Measurements from ENCODE around the gene DTNBP1. TPM values are rescaled to one million over a fixed set of nuclear protein-coding genes. Genes with fewer than 3 reads are reported as not detected.
A peak's percentile ranks its signal among the peaks of the same experiment; 100 is the strongest.
"Not testable (repeated sequence)": the region's sequence is repeated elsewhere in the genome, so short reads cannot be mapped to it uniquely, and the experiment has no call there.

Gene DTNBP1
- total and polyA plus RNA-seq, 9 donors: 8.4 to 23.6 (median 18.2) TPM

DNA sequence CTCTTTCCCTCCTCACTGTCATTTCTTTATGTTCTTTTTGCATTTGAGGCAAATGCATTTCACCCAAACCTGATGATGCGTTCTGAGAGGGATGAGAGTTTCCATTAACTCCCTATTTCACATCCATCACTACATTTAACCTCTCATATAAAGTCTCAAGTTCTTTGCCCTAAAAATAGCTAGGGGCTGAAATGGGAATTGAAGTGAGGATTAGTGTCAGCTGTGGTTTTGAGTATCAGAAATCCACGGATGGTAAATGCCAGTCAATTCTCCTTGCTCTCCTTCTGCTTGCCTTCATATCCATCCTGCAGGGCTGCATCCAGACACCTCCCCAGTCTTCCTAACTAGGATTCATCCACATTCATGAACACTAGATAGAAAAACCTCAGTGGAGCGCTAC, 10.0 kb upstream of the DTNBP1 start:
- Histone ChIP-seq H3K27ac (ENCODE audit: low read length) (no peak overlapping the region), H3K36me3 (ENCODE audit: control insufficient read depth, insufficient read depth, low read length) (no peaks in the 10 kb centered on the region), H3K4me3 (ENCODE audit: low read length) (no peak overlapping the region), H3K4me1 (ENCODE audit: control insufficient read depth, insufficient read depth, low read length) (peaks cover 23% of the 10 kb centered on the region), H3K9me3 (replicated peaks; ENCODE audit: control insufficient read depth, low read depth, low read length) (no peaks in the 10 kb centered on the region), H3K27me3 (ENCODE audit: control insufficient read depth, insufficient read depth, low read length) (peaks cover 6% of the 10 kb centered on the region)
- WGBS (ENCODE audit: insufficient coverage): no CpG with 5 or more reads among the region's 3 CpGs
- DNase-seq: peak; percentile 24

DNA sequence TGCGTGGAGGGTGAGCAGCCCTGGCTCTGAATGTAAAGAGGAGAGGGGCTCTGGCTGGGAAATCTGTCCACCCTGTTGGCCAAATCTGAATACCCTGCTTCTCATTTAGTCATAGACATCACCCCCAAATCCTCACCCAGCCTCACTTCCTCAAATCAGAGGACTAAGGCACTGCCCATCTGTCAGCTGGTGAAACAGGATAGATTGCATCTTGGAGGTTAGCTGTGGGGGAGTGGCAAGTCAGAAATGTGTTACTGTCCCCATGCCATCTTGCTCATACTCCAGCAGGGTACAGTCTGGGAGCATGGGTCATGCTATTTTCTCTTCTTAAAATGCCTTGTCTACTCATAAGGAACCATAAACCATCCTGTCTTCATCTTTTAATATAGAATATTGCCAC, 9.5 kb upstream of the DTNBP1 start:
- peaks cover 6% of the 10 kb centered on the region for H3K27me3 ChIP-seq (ENCODE audit: control insufficient read depth, insufficient read depth, low read length)
- H3K27ac ChIP-seq (ENCODE audit: low read length): no peak overlapping the region
- no peaks in the 10 kb centered on the region for H3K9me3 ChIP-seq (replicated peaks; ENCODE audit: control insufficient read depth, low read depth, low read length)
- no peaks in the 10 kb centered on the region for H3K36me3 ChIP-seq (ENCODE audit: control insufficient read depth, insufficient read depth, low read length)
- peak; percentile 27 for DNase-seq
- H3K4me1 ChIP-seq (ENCODE audit: control insufficient read depth, insufficient read depth, low read length): peaks cover 23% of the 10 kb centered on the region
- no peak overlapping the region for H3K4me3 ChIP-seq (ENCODE audit: low read length)
- no CpG with 5 or more reads among the region's 1 CpG for WGBS (ENCODE audit: insufficient coverage)

DNA sequence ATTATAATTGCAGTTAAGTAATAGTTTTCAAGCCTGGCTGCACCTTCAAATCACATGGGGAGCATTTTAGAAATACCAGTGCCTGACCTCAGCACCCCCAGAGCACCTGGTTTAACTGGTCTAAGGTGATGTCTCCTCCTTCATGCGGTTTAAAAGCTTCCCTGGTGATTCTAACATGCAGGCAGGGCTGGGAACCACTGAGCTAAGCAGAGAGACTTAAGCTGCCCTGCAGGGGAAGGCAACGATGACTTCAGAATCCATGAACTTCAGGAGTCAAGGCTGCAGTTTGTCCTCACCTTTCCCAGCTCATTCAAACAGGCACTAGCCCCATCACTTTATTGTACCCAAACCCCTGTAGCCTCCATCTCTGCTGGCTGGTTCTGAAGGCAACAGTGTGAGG, 6.1 kb upstream of the DTNBP1 start:
- WGBS (ENCODE audit: insufficient coverage): 52% methylated on average over 2 of the region's 2 CpGs
- no peak overlapping the region for H3K27ac ChIP-seq (ENCODE audit: low read length)
- H3K4me1 ChIP-seq (ENCODE audit: control insufficient read depth, insufficient read depth, low read length): peaks cover 11% of the 10 kb centered on the region
- H3K9me3 ChIP-seq (replicated peaks; ENCODE audit: control insufficient read depth, low read depth, low read length): no peaks in the 10 kb centered on the region
- H3K27me3 ChIP-seq (ENCODE audit: control insufficient read depth, insufficient read depth, low read length): peaks cover 6% of the 10 kb centered on the region
- no peak for DNase-seq
- H3K36me3 ChIP-seq (ENCODE audit: control insufficient read depth, insufficient read depth, low read length): no peaks in the 10 kb centered on the region
- no peak overlapping the region for H3K4me3 ChIP-seq (ENCODE audit: low read length)

DNA sequence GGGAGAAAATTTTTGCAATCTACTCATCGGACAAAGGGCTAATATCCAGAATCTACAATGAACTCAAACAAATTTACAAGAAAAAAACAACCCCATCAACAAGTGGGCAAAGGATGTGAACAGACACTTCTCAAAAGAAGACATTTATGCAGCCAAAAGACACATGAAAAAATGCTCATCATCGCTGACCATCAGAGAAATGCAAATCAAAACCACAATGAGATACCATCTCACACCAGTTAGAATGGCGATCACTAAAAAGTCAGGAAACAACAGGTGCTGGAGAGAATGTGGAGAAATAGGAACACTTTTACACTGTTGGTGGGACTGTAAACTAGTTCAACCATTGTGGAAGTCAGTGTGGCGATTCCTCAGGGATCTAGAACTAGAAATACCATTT, 4.1 kb upstream of the DTNBP1 start:
- not testable (repeated sequence) for H3K36me3 ChIP-seq (ENCODE audit: control insufficient read depth, insufficient read depth, low read length); H3K4me3 ChIP-seq (ENCODE audit: low read length); DNase-seq; H3K9me3 ChIP-seq (replicated peaks; ENCODE audit: control insufficient read depth, low read depth, low read length); H3K27ac ChIP-seq (ENCODE audit: low read length); H3K27me3 ChIP-seq (ENCODE audit: control insufficient read depth, insufficient read depth, low read length); H3K4me1 ChIP-seq (ENCODE audit: control insufficient read depth, insufficient read depth, low read length)
- WGBS (ENCODE audit: insufficient coverage): no CpG with 5 or more reads among the region's 4 CpGs

DNA sequence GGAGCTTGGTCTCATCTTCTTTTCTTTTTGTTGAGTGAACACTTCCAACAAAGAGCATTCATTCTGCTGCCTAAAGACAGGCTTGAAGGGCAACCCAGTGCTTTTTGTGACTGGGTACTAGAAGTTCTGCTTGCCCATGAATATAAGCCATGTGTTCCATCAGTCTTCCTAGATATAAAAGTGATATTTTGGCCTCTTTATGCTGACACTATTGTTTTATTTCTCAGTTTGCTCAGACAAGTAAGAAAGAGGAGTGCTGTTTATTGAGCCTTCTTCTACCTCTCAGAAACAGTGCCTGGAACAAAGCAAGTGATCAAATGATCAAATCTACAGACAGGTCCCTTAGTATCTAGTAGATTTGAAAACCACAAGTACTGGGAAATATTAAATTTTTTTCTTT, 2.4 kb upstream of the DTNBP1 start:
- H3K4me3 ChIP-seq (ENCODE audit: low read length): no peak overlapping the region
- H3K4me1 ChIP-seq (ENCODE audit: control insufficient read depth, insufficient read depth, low read length): peaks cover 9% of the 10 kb centered on the region
- H3K27me3 ChIP-seq (ENCODE audit: control insufficient read depth, insufficient read depth, low read length): peaks cover 5% of the 10 kb centered on the region
- DNase-seq: no peak
- H3K27ac ChIP-seq (ENCODE audit: low read length): no peak overlapping the region
- H3K36me3 ChIP-seq (ENCODE audit: control insufficient read depth, insufficient read depth, low read length): no peaks in the 10 kb centered on the region
- H3K9me3 ChIP-seq (replicated peaks; ENCODE audit: control insufficient read depth, low read depth, low read length): no peaks in the 10 kb centered on the region

DNA sequence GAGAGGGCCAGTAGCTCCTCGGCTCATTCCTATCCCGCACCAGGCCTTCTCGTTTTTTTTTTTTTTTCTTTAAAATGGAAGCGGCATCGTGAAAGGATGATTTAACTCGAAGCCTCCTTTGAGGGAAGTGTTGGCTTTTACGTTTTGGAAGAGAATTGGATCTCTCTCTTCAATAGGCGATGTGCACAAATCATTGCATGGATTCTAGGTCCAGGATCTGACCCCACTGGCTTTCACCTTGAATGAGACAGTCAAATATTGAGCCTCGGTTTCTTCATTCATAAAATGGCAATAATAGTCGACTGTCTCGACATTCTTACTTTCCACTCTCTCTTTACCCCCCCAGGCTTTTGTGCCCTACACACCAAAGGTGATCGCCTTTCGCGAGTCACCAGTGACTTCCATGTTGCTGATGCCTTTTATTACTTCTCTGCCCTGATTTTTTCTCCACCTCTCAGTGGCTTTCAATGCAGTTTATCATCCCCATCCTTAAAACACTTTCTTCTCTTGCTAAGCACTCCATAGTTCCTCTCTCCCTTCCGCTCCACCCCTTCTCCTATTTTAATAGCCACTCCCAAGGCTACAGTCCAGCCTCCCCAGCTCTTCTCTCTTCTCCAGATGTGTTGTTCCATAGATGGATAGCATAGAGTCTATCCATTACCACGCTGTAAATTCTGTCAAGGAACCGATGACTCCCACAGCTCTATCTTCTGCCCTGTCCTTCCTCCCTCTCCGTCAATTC, 473 bp upstream of the DTNBP1 start:
- no peak overlapping the region for H3K27ac ChIP-seq (ENCODE audit: low read length)
- 55% methylated on average over 15 of the region's 18 CpGs for WGBS (ENCODE audit: insufficient coverage)

DNA sequence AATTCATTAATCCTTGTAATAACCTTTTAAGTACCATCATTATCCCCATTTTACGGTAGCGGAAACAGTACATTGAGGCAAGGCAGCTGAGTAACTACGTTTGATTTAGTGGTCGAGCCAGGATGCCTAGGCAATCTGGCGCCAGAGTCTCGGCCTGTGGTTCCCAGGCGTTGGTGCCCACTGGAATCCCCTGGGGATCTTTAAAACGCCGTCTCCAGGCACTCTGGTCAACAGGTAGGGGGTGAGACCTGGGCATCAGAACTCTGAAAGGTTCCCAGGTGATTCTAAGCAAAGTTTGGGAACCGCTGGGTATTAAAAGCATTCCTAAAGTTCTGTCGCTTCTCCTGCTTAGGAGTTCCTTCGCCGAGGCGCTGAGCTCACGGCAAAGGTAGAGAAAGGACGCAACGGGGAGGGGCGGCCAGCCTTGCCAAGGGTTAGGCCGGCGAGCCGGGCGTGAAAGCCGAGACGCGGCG, 939 bp downstream of the DTNBP1 start:
- H3K4me1 ChIP-seq (ENCODE audit: control insufficient read depth, insufficient read depth, low read length): peaks cover 9% of the 10 kb centered on the region
- no peak for DNase-seq
- no peaks in the 10 kb centered on the region for H3K27me3 ChIP-seq (ENCODE audit: control insufficient read depth, insufficient read depth, low read length)
- peak overlapping the region; percentile 82 for H3K27ac ChIP-seq (ENCODE audit: low read length)
- H3K9me3 ChIP-seq (replicated peaks; ENCODE audit: control insufficient read depth, low read depth, low read length): no peaks in the 10 kb centered on the region
- WGBS (ENCODE audit: insufficient coverage): 6% methylated on average over 24 of the region's 26 CpGs
- peak overlapping the region; percentile 92 for H3K4me3 ChIP-seq (ENCODE audit: low read length)
- H3K36me3 ChIP-seq (ENCODE audit: control insufficient read depth, insufficient read depth, low read length): no peaks in the 10 kb centered on the region

More for the DNA sequence above, 473 bp upstream of the DTNBP1 start:
- Histone ChIP-seq H3K4me3 (ENCODE audit: low read length) (peak overlapping the region; percentile 92), H3K27me3 (ENCODE audit: control insufficient read depth, insufficient read depth, low read length) (no peaks in the 10 kb centered on the region), H3K9me3 (replicated peaks; ENCODE audit: control insufficient read depth, low read depth, low read length) (no peaks in the 10 kb centered on the region), H3K36me3 (ENCODE audit: control insufficient read depth, insufficient read depth, low read length) (no peaks in the 10 kb centered on the region), H3K4me1 (ENCODE audit: control insufficient read depth, insufficient read depth, low read length) (peaks cover 9% of the 10 kb centered on the region)
- no peak for DNase-seq

DNA sequence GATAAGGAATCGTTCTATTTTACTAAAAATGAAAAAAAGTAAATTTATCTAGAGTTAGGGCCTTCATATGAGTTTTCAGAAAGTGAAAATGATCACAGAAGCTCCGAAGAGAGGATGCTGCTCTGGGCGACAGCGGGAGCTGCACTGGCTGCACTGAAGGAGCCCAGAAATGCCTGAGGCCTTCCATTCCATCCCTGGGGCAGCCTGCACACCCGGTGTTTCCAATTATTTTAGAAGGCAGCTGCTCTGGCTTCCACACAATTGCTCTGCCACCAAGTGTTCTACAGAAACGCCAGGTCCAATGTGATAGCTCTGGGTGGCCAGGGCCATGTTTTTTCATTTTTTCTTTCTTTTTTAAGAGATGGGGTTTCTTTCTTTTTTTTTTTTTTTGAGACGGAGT, 3.6 kb downstream of the DTNBP1 start:
- DNase-seq: no peak
- WGBS (ENCODE audit: insufficient coverage): 70% methylated on average over 5 of the region's 7 CpGs
- no peaks in the 10 kb centered on the region for H3K27me3 ChIP-seq (ENCODE audit: control insufficient read depth, insufficient read depth, low read length)
- H3K36me3 ChIP-seq (ENCODE audit: control insufficient read depth, insufficient read depth, low read length): no peaks in the 10 kb centered on the region
- H3K4me1 ChIP-seq (ENCODE audit: control insufficient read depth, insufficient read depth, low read length): peaks cover 9% of the 10 kb centered on the region
- no peak overlapping the region for H3K27ac ChIP-seq (ENCODE audit: low read length)
- no peaks in the 10 kb centered on the region for H3K9me3 ChIP-seq (replicated peaks; ENCODE audit: control insufficient read depth, low read depth, low read length)
- H3K4me3 ChIP-seq (ENCODE audit: low read length): no peak overlapping the region

DNA sequence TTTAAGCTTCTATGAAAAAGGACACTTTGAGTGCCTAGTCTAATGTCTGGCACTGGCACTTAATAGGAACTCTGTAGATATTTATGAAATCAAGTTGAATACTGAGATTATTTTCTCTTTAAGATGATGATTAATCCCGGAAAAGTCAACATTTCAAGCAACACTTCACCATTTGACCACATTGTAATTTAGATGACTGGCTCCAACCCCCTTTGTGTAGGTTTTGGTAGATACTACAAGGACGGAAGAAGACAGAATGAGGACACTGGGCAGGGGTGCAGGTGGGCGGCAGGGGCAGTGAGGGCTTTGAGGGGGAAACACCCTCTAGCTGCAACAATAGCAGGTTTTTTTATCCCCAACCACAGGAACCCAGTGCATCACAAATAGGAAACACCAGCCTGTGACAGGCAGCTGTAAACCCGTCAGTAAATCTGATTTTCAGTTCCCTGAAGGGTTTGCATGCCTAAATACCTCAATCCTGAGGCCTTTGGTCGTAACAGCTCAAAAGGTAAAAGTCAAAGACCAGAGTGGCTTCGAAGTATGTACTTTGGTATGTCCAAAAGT, 4.6 kb downstream of the DTNBP1 start:
- Histone ChIP-seq H3K9me3 (replicated peaks; ENCODE audit: control insufficient read depth, low read depth, low read length) (no peaks in the 10 kb centered on the region), H3K4me3 (ENCODE audit: low read length) (no peak overlapping the region)
- WGBS (ENCODE audit: insufficient coverage): 79% methylated on average over 2 of the region's 6 CpGs

DNA sequence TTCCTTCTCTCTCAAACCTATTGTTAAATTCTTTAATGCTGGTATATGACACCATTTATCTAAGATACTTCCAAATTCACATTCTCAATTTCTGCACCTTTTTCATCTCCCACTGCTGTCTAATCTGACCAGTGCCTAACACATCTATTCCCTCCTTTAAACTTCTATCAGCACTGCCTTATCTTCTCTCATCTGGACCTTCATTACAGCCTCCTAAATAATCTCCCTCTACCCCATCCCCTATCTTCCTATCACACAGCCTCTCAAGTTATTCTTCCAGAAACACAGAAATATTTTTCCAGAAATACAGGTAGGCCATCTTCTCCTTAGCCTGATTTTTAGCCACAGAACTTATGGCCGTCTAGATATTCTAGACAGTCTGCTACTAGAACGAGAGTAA, 5.5 kb downstream of the DTNBP1 start:
- Histone ChIP-seq H3K4me1 (ENCODE audit: control insufficient read depth, insufficient read depth, low read length) (peaks cover 4% of the 10 kb centered on the region), H3K27ac (ENCODE audit: low read length) (no peak overlapping the region), H3K9me3 (replicated peaks; ENCODE audit: control insufficient read depth, low read depth, low read length) (no peaks in the 10 kb centered on the region), H3K27me3 (ENCODE audit: control insufficient read depth, insufficient read depth, low read length) (no peaks in the 10 kb centered on the region), H3K4me3 (ENCODE audit: low read length) (no peak overlapping the region), H3K36me3 (ENCODE audit: control insufficient read depth, insufficient read depth, low read length) (no peaks in the 10 kb centered on the region)
- no CpG with 5 or more reads among the region's 2 CpGs for WGBS (ENCODE audit: insufficient coverage)
- DNase-seq: no peak

More for the DNA sequence above, 4.6 kb downstream of the DTNBP1 start:
- Histone ChIP-seq H3K27ac (ENCODE audit: low read length) (no peak overlapping the region), H3K36me3 (ENCODE audit: control insufficient read depth, insufficient read depth, low read length) (no peaks in the 10 kb centered on the region), H3K4me1 (ENCODE audit: control insufficient read depth, insufficient read depth, low read length) (peaks cover 6% of the 10 kb centered on the region), H3K27me3 (ENCODE audit: control insufficient read depth, insufficient read depth, low read length) (no peaks in the 10 kb centered on the region)
- DNase-seq: no peak
